ENCODE data around the gene MFSD1.

The MFSD1 gene

GRCh38 chr3:158847885-158848284, 46.0 kb downstream of the MFSD1 start:
- no peak overlapping the region for H2BK15ac ChIP-seq (replicated peaks; ENCODE audit: low read depth)
- H3K36me3 ChIP-seq (ENCODE audit: control insufficient read depth, insufficient read depth, low read length) = no peaks in the 10 kb centered on the region
- no peak overlapping the region for H2BK5ac ChIP-seq (ENCODE audit: low read length)
- H3K79me2 ChIP-seq (ENCODE audit: control insufficient read depth, insufficient read depth, low read length) = no peaks in the 10 kb centered on the region
- DNase-seq = no peak
- H4K8ac ChIP-seq (ENCODE audit: low read depth, low read length) = no peak overlapping the region
- no peak overlapping the region for H3K18ac ChIP-seq (ENCODE audit: low read length)
- H2BK120ac ChIP-seq (ENCODE audit: low read depth, low read length) = no peak overlapping the region
- H3K4ac ChIP-seq (ENCODE audit: low read depth, low read length) = no peak overlapping the region
- H3K4me1 ChIP-seq (ENCODE audit: control insufficient read depth, low read depth, low read length) = no peaks in the 10 kb centered on the region
- no peaks in the 10 kb centered on the region for H3K27me3 ChIP-seq (ENCODE audit: insufficient read depth, low read length, poor library complexity)
- no peak overlapping the region for H3K9ac ChIP-seq (ENCODE audit: low read length)
- H2AK5ac ChIP-seq (ENCODE audit: low read length) = no peak overlapping the region
- no peak overlapping the region for H3K4me2 ChIP-seq (ENCODE audit: low read length)
- H3K23ac ChIP-seq (ENCODE audit: low read length) = no peak overlapping the region
- no CpG with 5 or more reads among the region's 3 CpGs for WGBS (ENCODE audit: extremely low coverage, insufficient coverage, low lambda C conversion rate)
- H3K79me1 ChIP-seq (ENCODE audit: low read length) = no peaks in the 10 kb centered on the region
- H4K5ac ChIP-seq (ENCODE audit: low read length) = no peak overlapping the region
- H3K56ac ChIP-seq (ENCODE audit: low read length) = no peak overlapping the region
- no peak overlapping the region for H3K4me3 ChIP-seq (ENCODE audit: low read length)
- H3K27ac ChIP-seq (ENCODE audit: low read depth, low read length) = no peak overlapping the region

GRCh38 chr3:158849757-158850156, 47.9 kb downstream of the MFSD1 start:
- H3K79me2 ChIP-seq (ENCODE audit: control insufficient read depth, insufficient read depth, low read length) = no peaks in the 10 kb centered on the region
- no peak overlapping the region for H3K4me2 ChIP-seq (ENCODE audit: low read length)
- H2BK15ac ChIP-seq (replicated peaks; ENCODE audit: low read depth) = no peak overlapping the region
- no peaks in the 10 kb centered on the region for H3K27me3 ChIP-seq (ENCODE audit: insufficient read depth, low read length, poor library complexity)
- no peak overlapping the region for H4K5ac ChIP-seq (ENCODE audit: low read length)
- H3K23ac ChIP-seq (ENCODE audit: low read length) = no peak overlapping the region
- H3K18ac ChIP-seq (ENCODE audit: low read length) = no peak overlapping the region
- no CpG with 5 or more reads among the region's 3 CpGs for WGBS (ENCODE audit: extremely low coverage, insufficient coverage, low lambda C conversion rate)
- H2BK5ac ChIP-seq (ENCODE audit: low read length) = no peak overlapping the region
- H3K9ac ChIP-seq (ENCODE audit: low read length) = no peak overlapping the region
- no peak for DNase-seq
- no peaks in the 10 kb centered on the region for H3K36me3 ChIP-seq (ENCODE audit: control insufficient read depth, insufficient read depth, low read length)
- no peaks in the 10 kb centered on the region for H3K4me1 ChIP-seq (ENCODE audit: control insufficient read depth, low read depth, low read length)
- H3K79me1 ChIP-seq (ENCODE audit: low read length) = no peaks in the 10 kb centered on the region
- H3K27ac ChIP-seq (ENCODE audit: low read depth, low read length) = no peak overlapping the region
- H4K8ac ChIP-seq (ENCODE audit: low read depth, low read length) = no peak overlapping the region
- no peak overlapping the region for H3K4me3 ChIP-seq (ENCODE audit: low read length)
- no peak overlapping the region for H2BK120ac ChIP-seq (ENCODE audit: low read depth, low read length)
- H3K4ac ChIP-seq (ENCODE audit: low read depth, low read length) = no peak overlapping the region
- H2AK5ac ChIP-seq (ENCODE audit: low read length) = no peak overlapping the region
- H3K56ac ChIP-seq (ENCODE audit: low read length) = no peak overlapping the region

- Histone ChIP-seq H4K5ac (ENCODE audit: low read length) (no peak overlapping the region), H3K4me3 (ENCODE audit: low read length) (no peak overlapping the region), H3K27me3 (ENCODE audit: insufficient read depth, low read length, poor library complexity) (no peaks in the 10 kb centered on the region), H3K9ac (ENCODE audit: low read length) (no peak overlapping the region), H3K56ac (ENCODE audit: low read length) (no peak overlapping the region), H3K79me2 (ENCODE audit: control insufficient read depth, insufficient read depth, low read length) (no peaks in the 10 kb centered on the region), H2BK120ac (ENCODE audit: low read depth, low read length) (no peak overlapping the region), H3K4me1 (ENCODE audit: control insufficient read depth, low read depth, low read length) (no peaks in the 10 kb centered on the region), H3K27ac (ENCODE audit: low read depth, low read length) (no peak overlapping the region), H3K18ac (ENCODE audit: low read length) (no peak overlapping the region), H4K8ac (ENCODE audit: low read depth, low read length) (no peak overlapping the region), H2AK5ac (ENCODE audit: low read length) (no peak overlapping the region), H3K4ac (ENCODE audit: low read depth, low read length) (no peak overlapping the region), H3K23ac (ENCODE audit: low read length) (no peak overlapping the region), H3K79me1 (ENCODE audit: low read length) (no peaks in the 10 kb centered on the region), H2BK5ac (ENCODE audit: low read length) (no peak overlapping the region), H3K4me2 (ENCODE audit: low read length) (no peak overlapping the region), H2BK15ac (replicated peaks; ENCODE audit: low read depth) (no peak overlapping the region), H3K36me3 (ENCODE audit: control insufficient read depth, insufficient read depth, low read length) (no peaks in the 10 kb centered on the region)
- WGBS (ENCODE audit: extremely low coverage, insufficient coverage, low lambda C conversion rate) = no CpG with 5 or more reads among the region's 3 CpGs
- no peak for DNase-seq
Measured at GRCh38 chr3:158859362-158859761, 57.5 kb downstream of the MFSD1 start.

- H3K79me1 ChIP-seq (ENCODE audit: low read length) = no peaks in the 10 kb centered on the region
- H4K8ac ChIP-seq (ENCODE audit: low read depth, low read length) = no peak overlapping the region
- no peak overlapping the region for H4K5ac ChIP-seq (ENCODE audit: low read length)
- no peaks in the 10 kb centered on the region for H3K36me3 ChIP-seq (ENCODE audit: control insufficient read depth, insufficient read depth, low read length)
- no peak overlapping the region for H2BK120ac ChIP-seq (ENCODE audit: low read depth, low read length)
- no peak overlapping the region for H2AK5ac ChIP-seq (ENCODE audit: low read length)
- H3K56ac ChIP-seq (ENCODE audit: low read length) = no peak overlapping the region
- DNase-seq = no peak
- H3K18ac ChIP-seq (ENCODE audit: low read length) = no peak overlapping the region
- no peak overlapping the region for H3K23ac ChIP-seq (ENCODE audit: low read length)
- no peak overlapping the region for H3K9ac ChIP-seq (ENCODE audit: low read length)
- H3K4me2 ChIP-seq (ENCODE audit: low read length) = no peak overlapping the region
- H3K27me3 ChIP-seq (ENCODE audit: insufficient read depth, low read length, poor library complexity) = no peaks in the 10 kb centered on the region
- H3K4ac ChIP-seq (ENCODE audit: low read depth, low read length) = no peak overlapping the region
- H2BK15ac ChIP-seq (replicated peaks; ENCODE audit: low read depth) = no peak overlapping the region
- no CpG with 5 or more reads among the region's 2 CpGs for WGBS (ENCODE audit: extremely low coverage, insufficient coverage, low lambda C conversion rate)
- H3K79me2 ChIP-seq (ENCODE audit: control insufficient read depth, insufficient read depth, low read length) = no peaks in the 10 kb centered on the region
- no peak overlapping the region for H3K27ac ChIP-seq (ENCODE audit: low read depth, low read length)
- H3K4me1 ChIP-seq (ENCODE audit: control insufficient read depth, low read depth, low read length) = no peaks in the 10 kb centered on the region
- H2BK5ac ChIP-seq (ENCODE audit: low read length) = no peak overlapping the region
- no peak overlapping the region for H3K4me3 ChIP-seq (ENCODE audit: low read length)
Measured at GRCh38 chr3:158863247-158863646, 61.4 kb downstream of the MFSD1 start.

- WGBS (ENCODE audit: extremely low coverage, insufficient coverage, low lambda C conversion rate) = no CpG with 5 or more reads among the region's 6 CpGs
Measured at GRCh38 chr3:158864492-158864891, 62.6 kb downstream of the MFSD1 start.

GRCh38 chr3:158875700-158876099, 73.8 kb downstream of the MFSD1 start:
- Histone ChIP-seq H3K79me1 (ENCODE audit: low read length) (no peaks in the 10 kb centered on the region), H3K4me2 (ENCODE audit: low read length) (no peak overlapping the region), H3K27ac (ENCODE audit: low read depth, low read length) (no peak overlapping the region), H3K36me3 (ENCODE audit: control insufficient read depth, insufficient read depth, low read length) (no peaks in the 10 kb centered on the region), H3K18ac (ENCODE audit: low read length) (no peak overlapping the region), H4K5ac (ENCODE audit: low read length) (no peak overlapping the region), H3K9ac (ENCODE audit: low read length) (no peak overlapping the region), H4K8ac (ENCODE audit: low read depth, low read length) (no peak overlapping the region), H3K4me3 (ENCODE audit: low read length) (no peak overlapping the region), H2BK5ac (ENCODE audit: low read length) (no peak overlapping the region), H3K79me2 (ENCODE audit: control insufficient read depth, insufficient read depth, low read length) (no peaks in the 10 kb centered on the region), H3K23ac (ENCODE audit: low read length) (no peak overlapping the region), H2BK15ac (replicated peaks; ENCODE audit: low read depth) (no peak overlapping the region), H2AK5ac (ENCODE audit: low read length) (no peak overlapping the region), H3K27me3 (ENCODE audit: insufficient read depth, low read length, poor library complexity) (no peaks in the 10 kb centered on the region), H2BK120ac (ENCODE audit: low read depth, low read length) (no peak overlapping the region), H3K4me1 (ENCODE audit: control insufficient read depth, low read depth, low read length) (no peaks in the 10 kb centered on the region), H3K56ac (ENCODE audit: low read length) (no peak overlapping the region), H3K4ac (ENCODE audit: low read depth, low read length) (no peak overlapping the region)
- DNase-seq = no peak

More at GRCh38 chr3:158864492-158864891, 62.6 kb downstream of the MFSD1 start:
- Histone ChIP-seq H3K18ac (ENCODE audit: low read length) (no peak overlapping the region), H3K9ac (ENCODE audit: low read length) (no peak overlapping the region), H3K56ac (ENCODE audit: low read length) (no peak overlapping the region), H3K4ac (ENCODE audit: low read depth, low read length) (no peak overlapping the region), H3K79me1 (ENCODE audit: low read length) (no peaks in the 10 kb centered on the region), H3K27ac (ENCODE audit: low read depth, low read length) (no peak overlapping the region), H4K8ac (ENCODE audit: low read depth, low read length) (no peak overlapping the region), H2AK5ac (ENCODE audit: low read length) (no peak overlapping the region), H3K79me2 (ENCODE audit: control insufficient read depth, insufficient read depth, low read length) (no peaks in the 10 kb centered on the region), H2BK120ac (ENCODE audit: low read depth, low read length) (no peak overlapping the region), H3K27me3 (ENCODE audit: insufficient read depth, low read length, poor library complexity) (no peaks in the 10 kb centered on the region), H3K4me2 (ENCODE audit: low read length) (no peak overlapping the region), H2BK15ac (replicated peaks; ENCODE audit: low read depth) (no peak overlapping the region), H3K23ac (ENCODE audit: low read length) (no peak overlapping the region), H3K4me1 (ENCODE audit: control insufficient read depth, low read depth, low read length) (no peaks in the 10 kb centered on the region), H2BK5ac (ENCODE audit: low read length) (no peak overlapping the region), H4K5ac (ENCODE audit: low read length) (no peak overlapping the region), H3K36me3 (ENCODE audit: control insufficient read depth, insufficient read depth, low read length) (no peaks in the 10 kb centered on the region), H3K4me3 (ENCODE audit: low read length) (no peak overlapping the region)
- no peak for DNase-seq
